GM12864 (cell line): Measurements from ENCODE around the gene CTRB2.

Experiments used
- DNase-seq: peaks from one replicate; pipeline ENCODE4 v3.0.0-alpha.2; 2011; ENCODE audit warnings: low read depth
- H3K4me3 ChIP-seq: 2 replicates; pipeline ENCODE4 v1.5.1; 2011; ENCODE audit warnings: mild to moderate bottlenecking, low read depth, low read length, control low read depth
- CTCF ChIP-seq: IDR thresholded peaks from 2 replicates; pipeline ENCODE4 v1.5.1; 2011; ENCODE audit warnings: low read depth, mild to moderate bottlenecking, moderate library complexity, low read length, control low read depth, inconsistent platforms; ENCODE audit errors: missing control alignments

The CTRB2 gene

GRCh38 chr16:75196836-75197235, 10.1 kb downstream of the CTRB2 start:
- no peak for TF ChIP-seq CTCF
- no peak overlapping the region for H3K4me3 ChIP-seq
- DNase-seq: no peak

GRCh38 chr16:75195811-75196790, 10.9 kb downstream of the CTRB2 start:
- no peak for DNase-seq
- no peak for TF ChIP-seq CTCF
- H3K4me3 ChIP-seq: no peak overlapping the region

- no peak for TF ChIP-seq CTCF
- no peak for DNase-seq
- no peak overlapping the region for H3K4me3 ChIP-seq
Measured at GRCh38 chr16:75193730-75194444, 13.1 kb downstream of the CTRB2 start.

- H3K4me3 ChIP-seq: no peak overlapping the region
- no peak for TF ChIP-seq CTCF
- no peak for DNase-seq
Measured at GRCh38 chr16:75193265-75193650, 13.7 kb downstream of the CTRB2 start.

- no peak for TF ChIP-seq CTCF
- DNase-seq: no peak
- H3K4me3 ChIP-seq: no peak overlapping the region
Measured at GRCh38 chr16:75192606-75193264, 14.2 kb downstream of the CTRB2 start.

- no peak for TF ChIP-seq CTCF
- DNase-seq: no peak
- H3K4me3 ChIP-seq: no peak overlapping the region
Measured at GRCh38 chr16:75189638-75190245, 17.2 kb downstream of the CTRB2 start.
